GM12878 (cell line): ENCODE data around the gene CTRB1. TPM values are rescaled to one million over a fixed set of nuclear protein-coding genes. Genes with fewer than 3 reads are reported as not detected.
A peak's percentile ranks its signal among the peaks of the same experiment; 100 is the strongest.

Source experiments
- ATAC-seq: fragments of 200-7000 bp; cut with Tn5 transposase; 3 replicates; pipeline ENCODE4 v1.9.1; 2020; ENCODE audit warnings: mild to moderate bottlenecking, moderate library complexity
- BruUV-seq: library from RNA; stranded (reverse); fragments of 400-500 nt; replicated peaks from 2 replicates; lab custom pipeline; 2021; lab: Mats Ljungman, UMichigan
- CTCF ChIA-PET: fragments of 300-600 bp; sonication (Branson Sonifier 250); formaldehyde crosslinking; extraction: SDS; loops from one replicate; lab custom pipeline; 2021; ENCODE audit warnings: inconsistent platforms; lab: Yijun Ruan, JAX
- POLR2A ChIA-PET: fragments of 350-600 bp; formaldehyde crosslinking; extraction: SDS; loops from one replicate; lab custom pipeline; 2021; ENCODE audit warnings: inconsistent platforms; lab: Charles Lee
- RAD21 ChIA-PET: fragments of 300-600 bp; sonication (Branson Sonifier 250); formaldehyde crosslinking; loops from one replicate; lab custom pipeline; 2023; ENCODE audit warnings: antibody characterized with exemption; ENCODE audit not compliant: unreplicated experiment; lab: Charles Lee
- SMC1A ChIA-PET: fragments of 300-600 bp; sonication (Branson Sonifier 250); formaldehyde crosslinking; loops from one replicate; lab custom pipeline; 2023; ENCODE audit not compliant: unreplicated experiment, uncharacterized antibody; lab: Charles Lee
- DNase-seq: peaks from one replicate; pipeline ENCODE4 v3.0.0-alpha.2; 2011; ENCODE audit warnings: low read depth, low spot score
- FAIRE-seq: peaks from 3 replicates; lab custom pipeline; 2011; peaks lifted over from hg19 to GRCh38; lab: Jason Lieb, UNC
- H2AFZ ChIP-seq: 2 replicates; pipeline ENCODE4 v1.6.0; 2011; ENCODE audit warnings: low read depth, low read length, control low read depth; ENCODE audit not compliant: control insufficient read depth
- H3K27ac ChIP-seq: 2 replicates; pipeline ENCODE4 v1.5.1; 2011; ENCODE audit warnings: control low read depth; ENCODE audit not compliant: control insufficient read depth, insufficient read depth
- H3K27me3 ChIP-seq, 2 experiments: replicated peaks in 1 of 2; 2 replicates each; pipeline versions ENCODE4 v1.6.0 to v1.6.1; 2011; ENCODE audit warnings: low read length in 1 of 2; ENCODE audit not compliant: control insufficient read depth in 2 of 2, insufficient read depth in 2 of 2
- H3K36me3 ChIP-seq, 2 experiments: 2 replicates each; pipeline ENCODE4 v1.5.1; 2011; ENCODE audit warnings: low read length in 1 of 2; ENCODE audit not compliant: control insufficient read depth in 2 of 2, insufficient read depth in 2 of 2
- H3K4me1 ChIP-seq: 2 replicates; pipeline ENCODE4 v1.6.1; 2011; ENCODE audit warnings: mild to moderate bottlenecking, low read length, moderate library complexity, mixed read lengths; ENCODE audit not compliant: control insufficient read depth, insufficient read depth
- H3K4me2 ChIP-seq: 2 replicates; pipeline ENCODE4 v1.6.0; 2011; ENCODE audit warnings: control low read depth; ENCODE audit not compliant: control insufficient read depth, insufficient read depth
- H3K4me3 ChIP-seq: fragments of 200-600 bp; sonication (generic); 2 replicates; pipeline ENCODE4 v1.5.1; 2016
- H3K79me2 ChIP-seq: 2 replicates; pipeline ENCODE4 v1.6.0; 2011; ENCODE audit warnings: low read length; ENCODE audit not compliant: control insufficient read depth, insufficient read depth
- H3K9ac ChIP-seq: 2 replicates; pipeline ENCODE4 v1.8.0; 2011; ENCODE audit warnings: low read length, control low read depth, mixed read lengths; ENCODE audit not compliant: control insufficient read depth, insufficient read depth
- H3K9me3 ChIP-seq: replicated peaks from 3 replicates; pipeline ENCODE4 v1.5.1; 2011; ENCODE audit warnings: mild to moderate bottlenecking, low read length; ENCODE audit not compliant: control insufficient read depth, insufficient read depth
- H4K20me1 ChIP-seq: 2 replicates; pipeline ENCODE4 v1.6.0; 2011; ENCODE audit not compliant: control insufficient read depth, insufficient read depth
- CEBPB ChIP-seq, 2 experiments: fragments of 150-350 bp in 1 of 2; IDR thresholded peaks; 2 replicates each; pipeline ENCODE4 v1.6.1; 2012 to 2014; ENCODE audit warnings: low read depth in 2 of 2, low read length in 2 of 2, borderline replicate concordance in 1 of 2, inconsistent platforms in 1 of 2
- CHD1 ChIP-seq: IDR thresholded peaks from 2 replicates; pipeline ENCODE4 v1.6.1; 2012; ENCODE audit warnings: low read depth, low read length, improper control_type of control experiment
- CHD4 ChIP-seq: fragments of 200-600 bp; sonication (generic); IDR thresholded peaks from 2 replicates; pipeline ENCODE4 v1.6.1; 2016; ENCODE audit warnings: mild to moderate bottlenecking
- FOS ChIP-seq: IDR thresholded peaks from 3 replicates; pipeline ENCODE4 v1.6.1; 2011; ENCODE audit warnings: borderline replicate concordance; ENCODE audit not compliant: insufficient read length; ENCODE audit errors: extremely low read depth
- IRF4 ChIP-seq: IDR thresholded peaks from 2 replicates; pipeline ENCODE4 v1.6.1; 2011; ENCODE audit warnings: low read depth, low read length
- POLR2AphosphoS5 ChIP-seq: IDR thresholded peaks from 2 replicates; pipeline ENCODE4 v1.6.1; 2011; ENCODE audit warnings: mild to moderate bottlenecking, low read length, inconsistent platforms
- RB1 ChIP-seq: fragments of 450-650 bp; formaldehyde crosslinking; IDR thresholded peaks from 2 replicates; pipeline ENCODE4 v1.6.1; 2017; ENCODE audit warnings: mild to moderate bottlenecking, borderline replicate concordance
- TCF3 ChIP-seq: IDR thresholded peaks from 2 replicates; pipeline ENCODE4 v1.6.1; 2012; ENCODE audit warnings: low read depth, mild to moderate bottlenecking, low read length, borderline replicate concordance; ENCODE audit not compliant: insufficient read depth
- WGBS: methylation state at CpG from one replicate; pipeline ENCODE4 v1.1.6; 2016; ENCODE audit warnings: low lambda C conversion rate; ENCODE audit not compliant: insufficient replicate concordance, insufficient coverage; ENCODE audit errors: missing lambda C conversion rate; 5-methylcytosine and 5-hydroxymethylcytosine counted together
- in situ Hi-C: fragments of 300-500 bp; cut with MboI; formaldehyde crosslinking; loops from 9 replicates; pipeline ENCODE4 v1.14.3; 2018; ENCODE audit warnings: mixed read lengths
- intact Hi-C: fragments of 100-400 bp; cut with micrococcal nuclease; formaldehyde crosslinking; loops from one replicate; pipeline ENCODE4 v1.14.2; 2022; ENCODE audit not compliant: unreplicated experiment
- polyA plus RNA-seq, 11 experiments: library from polyadenylated mRNA; depleted of rRNA in 4 of 11; unstranded in 6 of 11; stranded (reverse) in 5 of 11; fragments of >200 nt; fragmentation: Nextera tagmentation in 4 of 11; fragmentation: Illumina TruSeq in 1 of 11; extraction: Ambion mirVana in 4 of 11; extraction: Trizol in 1 of 11; gene quantifications; 1 replicate in 1 of 11; 2 replicates in 10 of 11; pipeline versions ENCODE4 v1.2.1 to v1.2.3, GENCODE V29; 2011 to 2016; ENCODE audit warnings: inconsistent platforms in 2 of 11, missing spikeins in 2 of 11, low read depth in 1 of 11
- total RNA-seq, 4 experiments: library from RNA; depleted of rRNA in 3 of 4; stranded (reverse); fragments of >200 nt in 3 of 4; fragmentation: Illumina TruSeq in 1 of 4; extraction: Trizol in 1 of 4; gene quantifications; 2 replicates each; pipeline versions ENCODE4 v1.2.1 to v1.2.3, GENCODE V29; 2013 to 2021

Gene CTRB1
- total and polyA plus RNA-seq, 10 of the 15 experiments (the other 5 are each of a cell fraction or from before 2014, with no cell fraction given) = 0.28 to 4.4 TPM; not detected in 8

DNA sequence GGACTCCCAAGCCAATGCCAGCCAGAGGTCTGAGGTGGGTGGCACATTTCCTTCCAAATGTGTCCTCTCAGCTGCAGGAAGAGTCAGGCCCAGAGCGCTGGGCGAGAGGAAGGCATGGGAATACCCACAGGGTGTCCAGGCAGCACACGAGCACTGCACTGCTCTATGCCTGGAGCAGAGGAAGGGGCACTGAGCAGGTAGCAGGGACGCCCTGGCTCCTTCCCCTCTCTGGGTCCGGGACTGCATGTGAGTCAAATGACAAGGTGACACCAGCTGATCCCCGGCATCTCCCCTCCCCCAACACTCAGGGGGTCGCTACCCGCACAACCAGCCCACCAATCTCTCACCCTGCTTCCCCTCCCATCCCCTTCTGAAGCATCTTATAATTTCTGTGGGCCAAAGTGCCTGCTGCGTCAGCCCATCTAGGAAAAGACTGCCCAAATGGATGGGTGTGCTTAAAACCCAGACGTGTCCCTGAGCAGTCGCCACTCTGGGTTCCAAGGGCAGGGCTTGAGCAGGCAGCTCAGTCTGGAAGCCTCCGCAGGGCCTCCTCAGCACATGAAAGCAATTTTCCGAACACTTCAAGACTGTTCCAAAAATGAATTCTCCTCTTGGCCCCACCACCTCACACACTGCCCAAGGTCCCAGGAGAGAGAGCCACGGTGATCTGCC is 44.6 kb downstream of the CTRB1 start:
- H3K4me1 ChIP-seq = peaks cover 9% of the 10 kb centered on the region
- ChIA-PET POLR2A (no interaction called here), SMC1A (no interaction called here), RAD21 (no interaction called here), CTCF (no interaction called here)
- ATAC-seq = no peak
- no peaks in the 10 kb centered on the region; a peak in 1 of 4 replicates for H3K27me3 ChIP-seq
- no peak for DNase-seq
- H3K4me2 ChIP-seq = peak overlapping the region; percentile 30
- no peak overlapping the region for H3K27ac ChIP-seq
- WGBS = 50% methylated on average over 14 of the region's 14 CpGs
- no peak for TF ChIP-seq IRF4
- H3K9ac ChIP-seq = no peak overlapping the region
- no peak overlapping the region for H2AFZ ChIP-seq
- no peaks in the 10 kb centered on the region; the same call in 2 of the 3 replicates for H3K9me3 ChIP-seq
- BruUV-seq = no TSS peak
- no peaks in the 10 kb centered on the region for H3K36me3 ChIP-seq
- H3K4me3 ChIP-seq = no peak overlapping the region
- no peak for FAIRE-seq
- in situ Hi-C loops (no loop called here), intact Hi-C loops (no loop called here)
- peaks cover 9% of the 10 kb centered on the region for H3K79me2 ChIP-seq
- no peaks in the 10 kb centered on the region for H4K20me1 ChIP-seq

DNA sequence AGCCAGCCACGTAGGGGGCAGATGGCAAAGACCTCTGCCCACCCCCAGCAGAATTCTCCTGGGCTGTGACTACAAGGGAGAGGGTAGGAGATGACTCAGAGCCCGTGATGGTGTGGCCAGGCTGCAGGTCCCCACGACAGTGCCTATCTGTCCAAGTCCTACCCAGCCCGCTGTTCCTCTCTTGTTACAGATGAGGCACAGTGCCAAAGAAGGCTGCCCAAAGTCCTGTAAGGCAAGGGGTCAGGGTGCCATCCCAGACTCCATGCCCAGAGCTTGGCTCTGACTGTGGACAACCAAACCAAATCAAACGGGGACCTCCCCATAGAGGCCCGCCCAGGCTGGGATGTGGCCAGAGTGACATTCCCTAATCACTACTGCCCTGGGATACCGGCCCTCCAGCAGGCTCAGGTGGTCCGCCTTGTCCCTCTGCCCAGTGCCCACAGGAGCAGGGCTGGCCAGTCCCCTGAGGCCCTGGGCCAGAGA is 45.2 kb downstream of the CTRB1 start:
- WGBS = 36% methylated on average over 8 of the region's 8 CpGs
- Histone ChIP-seq H3K4me3 (peak overlapping the region; percentile 96; the same call in 1 of the 2 replicates), H2AFZ (no peak overlapping the region), H4K20me1 (no peaks in the 10 kb centered on the region), H3K27me3 (no peaks in the 10 kb centered on the region; a peak in 1 of 4 replicates), H3K79me2 (peaks cover 9% of the 10 kb centered on the region), H3K9ac (no peak overlapping the region; the same call in 1 of the 2 replicates), H3K4me2 (peak overlapping the region; percentile 82), H3K27ac (no peak overlapping the region), H3K36me3 (no peaks in the 10 kb centered on the region), H3K9me3 (no peaks in the 10 kb centered on the region; the same call in 2 of the 3 replicates), H3K4me1 (peaks cover 8% of the 10 kb centered on the region; the same call in 1 of the 2 replicates)
- ATAC-seq (peak; percentile 16), DNase-seq (no peak), FAIRE-seq (no peak)
- SMC1A ChIA-PET = no interaction called here
- CTCF ChIA-PET = no interaction called here
- POLR2A ChIA-PET = no interaction called here
- intact Hi-C loops = no loop called here
- TF ChIP-seq TCF3 (no peak), POLR2AphosphoS5 (no peak), CHD4 (no peak), CHD1 (no peak), RB1 (no peak), CEBPB (IDR thresholded peaks at IDR 0.05; ENCODE audit: borderline replicate concordance in 1 of 2, low read depth in 2 of 2, low read length in 2 of 2) (no peak), FOS (no peak)
- RAD21 ChIA-PET = no interaction called here
- BruUV-seq = TSS peak; percentile 38
- in situ Hi-C loops = no loop called here
